CD14-positive monocyte (primary cell): Measurements from ENCODE around the gene RIMS3. TPM values are rescaled to one million over a fixed set of nuclear protein-coding genes. Genes with fewer than 3 reads are reported as not detected.
"Not testable (repeated sequence)": the region's sequence is repeated elsewhere in the genome, so short reads cannot be mapped to it uniquely, and the experiment has no call there.

Experiments used
- DNase-seq, 3 donors: peaks; one replicate each; pipeline ENCODE4 v3.0.0-alpha.2; 2011 to 2022
- H2AFZ ChIP-seq: 2 replicates; pipeline ENCODE4 v1.6.0; 2012; ENCODE audit warnings: mild to moderate bottlenecking, low read depth, low read length, inconsistent platforms; ENCODE audit not compliant: insufficient read depth, poor library complexity, severe bottlenecking
- H3K27ac ChIP-seq, 2 donors: 1 replicate in 1 of 2; 2 replicates in 1 of 2; pipeline ENCODE4 v1.5.1; 2012 to 2013; ENCODE audit warnings: low read length in 2 of 2, control low read depth in 1 of 2, inconsistent platforms in 1 of 2, low read depth in 1 of 2, mild to moderate bottlenecking in 1 of 2
- H3K27me3 ChIP-seq, 2 donors: one replicate each; pipeline versions ENCODE4 v1.6.0 to v1.6.1; 2011 to 2013; ENCODE audit warnings: low read length in 2 of 2; ENCODE audit not compliant: control insufficient read depth in 2 of 2, insufficient read depth in 2 of 2
- H3K36me3 ChIP-seq, 2 donors: replicated peaks in 1 of 2; 1 replicate in 1 of 2; 2 replicates in 1 of 2; pipeline versions ENCODE4 v1.5.1 to v1.6.1; 2012 to 2013; ENCODE audit warnings: low read length in 2 of 2, control low read depth in 1 of 2, inconsistent platforms in 1 of 2, mild to moderate bottlenecking in 1 of 2; ENCODE audit not compliant: insufficient read depth in 2 of 2, control insufficient read depth in 1 of 2
- H3K4me1 ChIP-seq, 2 donors: 1 replicate in 1 of 2; 2 replicates in 1 of 2; pipeline versions ENCODE4 v1.5.1 to v1.6.1; 2012 to 2013; ENCODE audit warnings: low read length in 2 of 2, control low read depth in 1 of 2, inconsistent platforms in 1 of 2, mild to moderate bottlenecking in 1 of 2, moderate library complexity in 1 of 2; ENCODE audit not compliant: insufficient read depth in 2 of 2, control insufficient read depth in 1 of 2
- H3K4me2 ChIP-seq: replicated peaks from 2 replicates; pipeline ENCODE3; 2012; ENCODE audit warnings: low read length, moderate library complexity, mild to moderate bottlenecking; ENCODE audit not compliant: poor library complexity, severe bottlenecking; ENCODE audit errors: extremely low read depth
- H3K4me3 ChIP-seq, 3 experiments: fragments of 200-600 bp in 1 of 3; sonication (generic) in 1 of 3; replicated peaks in 1 of 3; 1 replicate in 2 of 3; 2 replicates in 1 of 3; pipeline ENCODE4 v1.5.1; 2011 to 2013; ENCODE audit warnings: low read length in 3 of 3, mild to moderate bottlenecking in 3 of 3, control low read depth in 2 of 3, low read depth in 2 of 3, inconsistent platforms in 1 of 3, moderate library complexity in 1 of 3
- H3K79me2 ChIP-seq: 2 replicates; pipeline ENCODE4 v1.6.0; 2012; ENCODE audit warnings: mild to moderate bottlenecking, control low read depth, inconsistent platforms, low read length, moderate library complexity; ENCODE audit not compliant: insufficient read depth
- H3K9ac ChIP-seq: 2 replicates; pipeline ENCODE4 v1.6.0; 2017; ENCODE audit warnings: low read length, mild to moderate bottlenecking; ENCODE audit not compliant: insufficient read depth, poor library complexity, severe bottlenecking
- H3K9me3 ChIP-seq, 2 donors: replicated peaks in 1 of 2; 1 replicate in 1 of 2; 2 replicates in 1 of 2; pipeline versions ENCODE4 v1.5.1 to v1.6.1; 2012 to 2013; ENCODE audit warnings: low read length in 2 of 2, control low read depth in 1 of 2; ENCODE audit not compliant: control insufficient read depth in 1 of 2, insufficient read depth in 1 of 2
- H4K20me1 ChIP-seq: 2 replicates; pipeline ENCODE4 v1.6.0; 2012; ENCODE audit warnings: mild to moderate bottlenecking, low read length, control low read depth, moderate library complexity; ENCODE audit not compliant: insufficient read depth
- H3K27ac Mint-ChIP-seq, 7 donors: one replicate each; pipeline ENCODE4 v1.8.0; 2020; ENCODE audit warnings: mild to moderate bottlenecking in 7 of 7, mixed read lengths in 7 of 7, moderate library complexity in 6 of 7, inconsistent platforms in 2 of 7
- H3K27me3 Mint-ChIP-seq, 3 donors: one replicate each; pipeline ENCODE4 v1.8.0; 2021 to 2022; ENCODE audit warnings: low read depth in 3 of 3, mild to moderate bottlenecking in 3 of 3, mixed read lengths in 3 of 3, moderate library complexity in 3 of 3, inconsistent platforms in 1 of 3
- H3K36me3 Mint-ChIP-seq, 2 donors: one replicate each; pipeline ENCODE4 v1.8.0; 2020; ENCODE audit warnings: mixed read lengths in 2 of 2, inconsistent platforms in 1 of 2, mild to moderate bottlenecking in 1 of 2
- H3K4me1 Mint-ChIP-seq: one replicate; pipeline ENCODE4 v1.8.0; 2020; ENCODE audit warnings: mild to moderate bottlenecking, mixed read lengths
- H3K4me3 Mint-ChIP-seq, 2 donors: one replicate each; pipeline ENCODE4 v1.8.0; 2020; ENCODE audit warnings: mild to moderate bottlenecking in 2 of 2, mixed read lengths in 2 of 2, moderate library complexity in 1 of 2
- H3K9me3 Mint-ChIP-seq, 7 donors: one replicate each; pipeline ENCODE4 v1.8.0; 2020 to 2022; ENCODE audit warnings: mixed read lengths in 7 of 7, mild to moderate bottlenecking in 6 of 7, moderate library complexity in 6 of 7, inconsistent platforms in 2 of 7
- WGBS: methylation state at CpG from one replicate; pipeline ENCODE4 v1.1.5; 2013; ENCODE audit warnings: missing lambda C conversion rate; ENCODE audit not compliant: insufficient coverage; 5-methylcytosine and 5-hydroxymethylcytosine counted together
- intact Hi-C, 2 donors: fragments of 100-400 bp; cut with micrococcal nuclease; formaldehyde crosslinking; loops; one replicate each; pipeline versions ENCODE4 v1.15.0 to v1.15.1; 2023
- polyA plus RNA-seq, 3 donors: library from polyadenylated mRNA; depleted of rRNA in 1 of 3; unstranded in 2 of 3; stranded (reverse) in 1 of 3; fragments of 300-500 nt in 2 of 3; fragments of >200 nt in 1 of 3; fragmentation: Illumina TruSeq in 2 of 3; gene quantifications; 1 replicate in 2 of 3; 2 replicates in 1 of 3; pipeline ENCODE4 v1.2.3, GENCODE V29; 2012 to 2021
- TF ChIP-seq, protein P1 (sequence below): fragments of 200-600 bp; IDR thresholded peaks from one replicate; pipeline ENCODE4 v1.8.0; 2022; ENCODE audit warnings: antibody characterized with exemption, mild to moderate bottlenecking

RIMS3 gene
- polyA plus RNA-seq, 3 donors: 0.15 to 1.0 (median 0.26) TPM

DNA sequence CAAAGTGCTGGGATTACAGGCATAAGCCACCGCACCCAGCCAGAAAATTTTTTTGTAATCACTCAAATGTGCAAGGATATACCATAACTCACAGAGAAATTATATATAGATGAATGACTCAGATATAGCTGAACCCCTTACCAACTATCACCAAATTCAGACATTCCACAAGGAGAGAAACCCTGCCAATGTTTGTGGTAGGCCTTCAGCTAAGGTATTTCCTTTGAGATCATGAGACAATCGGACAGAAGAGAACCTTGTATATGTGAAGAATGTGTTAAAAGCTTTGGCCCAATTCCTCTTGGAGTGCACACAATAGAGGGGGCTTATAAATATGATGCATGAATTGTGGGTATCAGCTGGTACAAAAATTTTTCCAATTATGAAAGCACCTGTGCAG is 83.4 kb downstream of the RIMS3 start:
- intact Hi-C loops: no loop called here
- Histone ChIP-seq H2AFZ (no peak overlapping the region), H3K27me3 (no peaks in the 10 kb centered on the region), H3K9ac (no peak overlapping the region), H3K4me3 (no peak overlapping the region), H3K4me2 (no peak overlapping the region), H4K20me1 (no peaks in the 10 kb centered on the region), H3K4me1 (no peaks in the 10 kb centered on the region), H3K79me2 (no peaks in the 10 kb centered on the region), H3K36me3 (no peaks in the 10 kb centered on the region), H3K9me3 (no peaks in the 10 kb centered on the region), H3K27ac (no peak overlapping the region)
- Mint-ChIP-seq H3K4me3 (no peak overlapping the region), H3K27me3 (peaks cover 0 to 2% (median under 1%) of the 10 kb centered on the region in 3 donors), H3K9me3 (peaks cover 0 to 4% (median 3%) of the 10 kb centered on the region in 7 donors), H3K4me1 (no peaks in the 10 kb centered on the region), H3K27ac (no peak overlapping the region), H3K36me3 (no peaks in the 10 kb centered on the region)
- WGBS: 100% methylated on average over 1 of the region's 2 CpGs
- DNase-seq: no peak
- TF ChIP-seq, protein P1, sequence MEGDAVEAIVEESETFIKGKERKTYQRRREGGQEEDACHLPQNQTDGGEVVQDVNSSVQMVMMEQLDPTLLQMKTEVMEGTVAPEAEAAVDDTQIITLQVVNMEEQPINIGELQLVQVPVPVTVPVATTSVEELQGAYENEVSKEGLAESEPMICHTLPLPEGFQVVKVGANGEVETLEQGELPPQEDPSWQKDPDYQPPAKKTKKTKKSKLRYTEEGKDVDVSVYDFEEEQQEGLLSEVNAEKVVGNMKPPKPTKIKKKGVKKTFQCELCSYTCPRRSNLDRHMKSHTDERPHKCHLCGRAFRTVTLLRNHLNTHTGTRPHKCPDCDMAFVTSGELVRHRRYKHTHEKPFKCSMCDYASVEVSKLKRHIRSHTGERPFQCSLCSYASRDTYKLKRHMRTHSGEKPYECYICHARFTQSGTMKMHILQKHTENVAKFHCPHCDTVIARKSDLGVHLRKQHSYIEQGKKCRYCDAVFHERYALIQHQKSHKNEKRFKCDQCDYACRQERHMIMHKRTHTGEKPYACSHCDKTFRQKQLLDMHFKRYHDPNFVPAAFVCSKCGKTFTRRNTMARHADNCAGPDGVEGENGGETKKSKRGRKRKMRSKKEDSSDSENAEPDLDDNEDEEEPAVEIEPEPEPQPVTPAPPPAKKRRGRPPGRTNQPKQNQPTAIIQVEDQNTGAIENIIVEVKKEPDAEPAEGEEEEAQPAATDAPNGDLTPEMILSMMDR: no peak

DNA sequence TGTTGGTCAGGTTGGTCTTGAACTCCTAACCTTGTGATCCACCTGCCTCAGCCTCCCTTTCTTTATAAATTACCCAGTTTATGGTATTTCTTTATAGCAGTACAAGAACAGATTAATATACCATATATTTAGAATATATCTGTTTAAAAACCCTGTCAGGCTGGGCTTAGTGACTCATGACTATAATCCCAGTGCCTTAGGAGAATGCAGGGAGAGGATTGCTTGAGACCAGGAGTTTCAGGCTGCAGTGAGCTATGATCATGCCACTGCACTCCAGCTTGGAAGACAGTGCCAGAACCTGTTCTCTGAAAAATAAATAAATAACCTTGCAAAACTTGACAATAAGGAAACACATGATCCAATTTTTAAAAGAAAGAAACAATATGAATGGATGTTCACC is 90.1 kb downstream of the RIMS3 start:
- no peaks in the 10 kb centered on the region for H3K36me3 ChIP-seq
- peaks cover 8% of the 10 kb centered on the region for H3K4me1 Mint-ChIP-seq
- H3K4me2 ChIP-seq: no peak overlapping the region
- no peak overlapping the region for H3K9ac ChIP-seq
- H3K27me3 Mint-ChIP-seq: peaks cover 0 to 2% (median 2%) of the 10 kb centered on the region in 3 donors
- H3K4me1 ChIP-seq: peaks cover 5 to 10% of the 10 kb centered on the region in 2 donors
- H3K9me3 ChIP-seq: peaks cover 0 to 3% of the 10 kb centered on the region in 2 donors
- H3K4me3 Mint-ChIP-seq: no peak overlapping the region
- H3K27ac ChIP-seq: no peak overlapping the region
- DNase-seq: no peak
- H3K27ac Mint-ChIP-seq: peak overlapping the region in 3 of 7 donors; percentile 72 to 88 (median 85)
- no peak overlapping the region for H3K4me3 ChIP-seq
- no peak overlapping the region for H2AFZ ChIP-seq
- TF ChIP-seq, protein P1: no peak
- no peaks in the 10 kb centered on the region for H3K27me3 ChIP-seq
- H3K36me3 Mint-ChIP-seq: no peaks in the 10 kb centered on the region
- peaks cover 0 to 8% (median 3%) of the 10 kb centered on the region in 7 donors for H3K9me3 Mint-ChIP-seq
- H3K79me2 ChIP-seq: no peaks in the 10 kb centered on the region
- no peaks in the 10 kb centered on the region for H4K20me1 ChIP-seq
- intact Hi-C loops: no loop called here

DNA sequence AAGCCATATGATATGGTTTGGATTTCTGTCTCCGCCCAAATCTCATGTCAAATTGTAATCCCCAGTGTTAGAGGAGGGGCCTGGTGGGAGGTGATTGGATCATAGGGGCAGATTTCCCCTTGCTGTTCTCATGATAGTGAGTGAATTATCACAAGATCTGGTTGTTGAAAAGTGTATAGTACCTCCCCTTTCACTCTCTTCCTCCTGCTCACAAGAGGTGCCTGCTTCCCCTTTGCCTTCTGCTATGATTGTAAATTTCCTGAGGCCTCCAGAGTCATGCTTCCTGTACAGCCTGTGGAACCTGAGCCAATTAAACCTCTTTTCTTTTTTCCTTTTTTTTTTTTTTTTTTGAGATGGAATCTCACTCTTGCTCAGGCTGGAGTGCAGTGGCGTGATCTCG is 90.7 kb downstream of the RIMS3 start:
- peak; percentile 47 to 88 (median 66) for DNase-seq
- H3K79me2 ChIP-seq, H3K9me3 ChIP-seq, H3K36me3 Mint-ChIP-seq, H3K36me3 ChIP-seq, H3K4me2 ChIP-seq, H3K27me3 ChIP-seq, H3K4me3 ChIP-seq, H3K9ac ChIP-seq, H3K4me1 ChIP-seq, intact Hi-C loops, H4K20me1 ChIP-seq, H3K27me3 Mint-ChIP-seq, H3K9me3 Mint-ChIP-seq, H3K4me1 Mint-ChIP-seq: not testable (repeated sequence)
- no CpG with 5 or more reads among the region's 3 CpGs for WGBS
- H3K4me3 Mint-ChIP-seq: peak overlapping the region in 1 of 2 donors; percentile 70
- Histone ChIP-seq H2AFZ (peak overlapping the region; percentile 63), H3K27ac (peak overlapping the region in 1 of 2 donors; percentile 51)
- H3K27ac Mint-ChIP-seq: peak overlapping the region; percentile 5 to 88 (median 72)
